ENCODE results near the gene PPM1K.

The PPM1K gene

GRCh38 chr4:88217169-88217568 is 67.2 kb downstream of the PPM1K start:
- no peak for DNase-seq (ENCODE audit: low read depth in 2 of 2)

GRCh38 chr4:88216395-88216794 is 68.0 kb downstream of the PPM1K start:
- no peak for DNase-seq (ENCODE audit: low read depth in 2 of 2)

GRCh38 chr4:88215351-88215750 is 69.0 kb downstream of the PPM1K start:
- no peak for DNase-seq (ENCODE audit: low read depth in 2 of 2)

- no peak for DNase-seq (ENCODE audit: low read depth in 2 of 2)
Observed at GRCh38 chr4:88212253-88212561, 72.2 kb downstream of the PPM1K start.

- DNase-seq (ENCODE audit: low read depth in 2 of 2): no peak
Observed at GRCh38 chr4:88211473-88212252, 72.7 kb downstream of the PPM1K start.

- no peak for DNase-seq (ENCODE audit: low read depth in 2 of 2)
Observed at GRCh38 chr4:88208156-88208555, 76.2 kb downstream of the PPM1K start.
